GM18498 (cell line): ENCODE measurements around the gene SNRPB2.
A peak's percentile ranks its signal among the peaks of the same experiment; 100 is the strongest.

ENCODE experiments used
- ATAC-seq: cut with Tn5 transposase; IDR thresholded peaks from one replicate; pipeline ENCODE4 v1.9.1; 2021; ENCODE audit warnings: mild to moderate bottlenecking, moderate library complexity; ENCODE audit not compliant: unreplicated experiment

Gene SNRPB2

GRCh38 chr20:16729565-16730460, at the start of gene SNRPB2:
SNRPB2 (plus strand) TSS chr20:16730026; CDS start chr20:16731703, 1,677 bp downstream.
- peak; percentile 98 for ATAC-seq

- no peak for ATAC-seq
Observed at GRCh38 chr20:16684416-16684815, 45.4 kb upstream of the SNRPB2 start.

- no peak for ATAC-seq
Observed at GRCh38 chr20:16689906-16690305, 39.9 kb upstream of the SNRPB2 start.

GRCh38 chr20:16691381-16691780, 38.4 kb upstream of the SNRPB2 start:
- no peak for ATAC-seq

- no peak for ATAC-seq
Observed at GRCh38 chr20:16692009-16692408, 37.8 kb upstream of the SNRPB2 start.

GRCh38 chr20:16692442-16692841, 37.4 kb upstream of the SNRPB2 start:
- no peak for ATAC-seq

GRCh38 chr20:16693278-16693677, 36.5 kb upstream of the SNRPB2 start:
- no peak for ATAC-seq

GRCh38 chr20:16694161-16694560, 35.7 kb upstream of the SNRPB2 start:
- ATAC-seq: no peak

GRCh38 chr20:16695628-16696027, 34.2 kb upstream of the SNRPB2 start:
- no peak for ATAC-seq

GRCh38 chr20:16699293-16699692, 30.5 kb upstream of the SNRPB2 start:
- ATAC-seq: no peak

- no peak for ATAC-seq
Observed at GRCh38 chr20:16701296-16701695, 28.5 kb upstream of the SNRPB2 start.

- ATAC-seq: no peak
Observed at GRCh38 chr20:16703570-16703969, 26.3 kb upstream of the SNRPB2 start.

- ATAC-seq: peak; percentile 64
Observed at GRCh38 chr20:16707674-16708073, 22.2 kb upstream of the SNRPB2 start.

- ATAC-seq: no peak
Observed at GRCh38 chr20:16708602-16709001, 21.2 kb upstream of the SNRPB2 start.

- peak; percentile 83 for ATAC-seq
Observed at GRCh38 chr20:16709017-16709416, 20.8 kb upstream of the SNRPB2 start.

- peak; percentile 54 for ATAC-seq
Observed at GRCh38 chr20:16710781-16711180, 19.0 kb upstream of the SNRPB2 start.

- ATAC-seq: no peak
Observed at GRCh38 chr20:16711661-16712258, 18.1 kb upstream of the SNRPB2 start.

- no peak for ATAC-seq
Observed at GRCh38 chr20:16712511-16712947, 17.3 kb upstream of the SNRPB2 start.

- no peak for ATAC-seq
Observed at GRCh38 chr20:16713066-16713465, 16.8 kb upstream of the SNRPB2 start.

- ATAC-seq: no peak
Observed at GRCh38 chr20:16714242-16714641, 15.6 kb upstream of the SNRPB2 start.

GRCh38 chr20:16714751-16715150, 15.1 kb upstream of the SNRPB2 start:
- ATAC-seq: no peak

GRCh38 chr20:16719421-16719820, 10.4 kb upstream of the SNRPB2 start:
- ATAC-seq: no peak
